Measurements from ENCODE around the gene UTF1. TPM values are rescaled to one million over a fixed set of nuclear protein-coding genes. Genes with fewer than 3 reads are reported as not detected.

The UTF1 gene
- total and polyA plus RNA-seq, 2 of the 8 experiments (the other 6 are each of a cell fraction or from before 2014, with no cell fraction given), result 0.47 to 21.8 TPM

DNA sequence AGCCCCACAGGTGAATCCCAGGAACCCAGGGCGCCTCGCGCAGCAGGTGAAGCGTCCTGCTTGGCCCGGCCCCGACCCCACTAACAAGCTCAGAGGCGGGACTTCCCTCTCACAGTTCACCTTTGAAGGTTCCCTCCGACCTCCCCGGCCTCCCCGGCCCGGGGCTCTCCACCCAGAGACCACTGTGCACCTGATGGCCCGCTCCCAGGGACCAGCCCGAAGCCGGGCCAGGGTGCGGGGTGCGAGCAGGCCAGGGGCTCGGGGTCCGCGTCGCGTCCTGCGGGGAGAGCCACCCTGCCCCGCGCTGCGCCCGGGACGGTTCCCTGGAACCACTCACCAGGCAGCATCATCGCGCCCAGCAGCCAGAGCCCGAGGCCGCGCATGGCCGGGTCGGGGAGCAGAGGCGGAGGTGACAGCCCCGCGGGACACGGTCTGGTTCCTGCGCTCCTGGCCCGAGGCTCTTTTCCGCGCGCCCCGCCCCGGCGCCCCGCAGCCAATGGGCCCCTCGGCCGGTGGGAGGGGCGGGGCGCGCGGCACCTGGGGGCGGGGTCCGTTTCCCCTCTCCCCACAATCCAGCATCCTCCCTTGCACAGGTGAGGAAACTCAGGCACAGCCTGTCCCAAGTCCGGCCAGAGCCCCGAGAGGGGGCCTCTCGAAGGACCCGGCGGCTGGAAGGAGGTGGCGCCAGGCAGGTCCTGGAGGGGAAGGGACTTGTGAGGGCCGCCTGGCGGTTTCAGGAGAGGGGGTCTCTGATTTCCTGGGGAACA is 46.6 kb downstream of the UTF1 start, which contains the start of gene ADAM8:
TSS of gene ADAM8 (minus strand) at position 434 of the 767 bp plus-strand sequence. CDS start at position 383, 51 bp downstream.
- Histone ChIP-seq H4K5ac (ENCODE audit: insufficient read length, low read depth, low read length) (no peak within 1 kb of the TSS), H3K9me3 (ENCODE audit: insufficient read depth in 2 of 2, low read depth in 1 of 2, low read length in 1 of 2) (no peaks in the 10 kb centered on the region), H3K27me3 (replicated peaks in 1 of 4; ENCODE audit: control insufficient read depth in 3 of 4, extremely low read depth in 1 of 4, insufficient read depth in 3 of 4, low read length in 3 of 4) (peaks cover 0 to 7% (median 4%) of the 10 kb centered on the region in 4 experiments; a peak in 6 of 7 replicates), H2BK20ac (ENCODE audit: low read length) (0 out of 2 replicates have a peak within 1 kb of the TSS, but pooled peaks have one; percentile 61), H3K9ac (replicated peaks in 1 of 4; ENCODE audit: extremely low read depth in 1 of 4, low read depth in 3 of 4, low read length in 3 of 4) (no peak within 1 kb of the TSS), H4K8ac (ENCODE audit: extremely low read depth, insufficient read depth, low read length) (peak within 1 kb of the TSS; percentile 51), H2BK12ac (ENCODE audit: low read depth, low read length) (no peak within 1 kb of the TSS), H3K4me3 (ENCODE audit: extremely low read depth in 1 of 4, insufficient read depth in 2 of 4, low read depth in 3 of 4, low read length in 4 of 4) (peak within 1 kb of the TSS; percentile 26 to 60 (median 46)), H2AFZ (ENCODE audit: low read length) (no peak within 1 kb of the TSS), H3K36me3 (ENCODE audit: control insufficient read depth in 2 of 4, insufficient read depth in 4 of 4, low read length in 3 of 4) (peaks cover 2 to 7% (median 3%) of the 10 kb centered on the region in 4 experiments; a peak in 4 of 8 replicates), H4K91ac (replicated peaks; ENCODE audit: insufficient read length, low read length) (no peak within 1 kb of the TSS), H3K27ac (ENCODE audit: low read depth, low read length) (no peak within 1 kb of the TSS), H3K23ac (ENCODE audit: insufficient read length) (no peak within 1 kb of the TSS), H2BK15ac (ENCODE audit: low read length) (peak within 1 kb of the TSS; percentile 81; the same call in 1 of the 2 replicates), H3K79me1 (ENCODE audit: low read depth, low read length) (no peaks in the 10 kb centered on the region), H3K4me1 (replicated peaks in 1 of 4; ENCODE audit: control insufficient read depth in 3 of 4, insufficient read depth in 4 of 4, low read length in 3 of 4) (peaks cover 0 to 13% (median 7%) of the 10 kb centered on the region in 4 experiments; a peak in 5 of 7 replicates), H2AK5ac (ENCODE audit: low read depth, low read length) (no peak within 1 kb of the TSS), H3K4me2 (ENCODE audit: insufficient read depth in 1 of 2, low read depth in 2 of 2, low read length in 2 of 2) (peak within 1 kb of the TSS; percentile 58 to 85), H4K20me1 (replicated peaks in 1 of 2; ENCODE audit: control insufficient read depth in 1 of 2, insufficient read depth in 2 of 2, low read length in 2 of 2) (peaks cover 0 to 5% of the 10 kb centered on the region in 2 experiments), H3K79me2 (ENCODE audit: control insufficient read depth in 1 of 2, insufficient read depth in 2 of 2, low read length in 2 of 2) (no peaks in the 10 kb centered on the region), H3K56ac (replicated peaks; ENCODE audit: insufficient read length, low read depth, low read length) (no peak within 1 kb of the TSS), H3K4ac (replicated peaks; ENCODE audit: insufficient read length, low read depth, low read length) (no peak within 1 kb of the TSS), H3K14ac (ENCODE audit: insufficient read length) (no peak within 1 kb of the TSS), H2BK120ac (replicated peaks; ENCODE audit: low read depth, low read length) (no peak within 1 kb of the TSS), H3K23me2 (ENCODE audit: low read depth, low read length) (peaks cover 5% of the 10 kb centered on the region; the same call in 1 of the 2 replicates), H2BK5ac (ENCODE audit: low read depth, low read length) (peak within 1 kb of the TSS; percentile 24; the same call in 1 of the 2 replicates), H3K18ac (ENCODE audit: extremely low read depth, low read length) (no peak within 1 kb of the TSS)
- FAIRE-seq (no peak), DNase-seq (ENCODE audit: low read depth in 1 of 2, low spot score in 2 of 2) (peak; percentile 25 to 92)
- CTCF ChIA-PET (ENCODE audit: partially characterized antibody), result interaction anchor here (1.0 to 2.1 kb wide), 7 partner anchors 8 to 52 kb away, joined by 3 to 10 read pairs (median 4); no protein-coding TSS in a partner anchor
- POLR2A ChIA-PET (ENCODE audit: partially characterized antibody), result interaction anchor here (0.7 to 2.4 kb wide), 9 partner anchors 9 to 71 kb away, joined by 3 to 11 read pairs (median 4); partner anchors contain the start of gene PRAP1
- 22% methylated on average over 30 of the region's 63 CpGs; no CpG with 5 or more reads in 1 of the 2 experiments for WGBS, 2 experiments (ENCODE audit: extremely low coverage in 1 of 2, insufficient coverage in 1 of 2, insufficient read length in 1 of 2, insufficient replicate concordance in 2 of 2, low coverage in 1 of 2, low lambda C conversion rate in 2 of 2, missing lambda C conversion rate in 1 of 2)
- TF ChIP-seq TAF1 (IDR thresholded peaks at IDR 0.05; ENCODE audit: low read depth, low read length) (no peak), KDM1A (IDR thresholded peaks at IDR 0.05; ENCODE audit: borderline replicate concordance, low read length) (no peak), ASH2L (IDR thresholded peaks at IDR 0.05; ENCODE audit: low read length) (no peak), ZNF274 (IDR thresholded peaks at IDR 0.05; ENCODE audit: borderline replicate concordance, extremely low read depth, low read length) (no peak), PHF8 (conservative IDR thresholded peaks at IDR 0.05; ENCODE audit: low read depth, low read length) (no peak), NANOG (IDR thresholded peaks at IDR 0.05; ENCODE audit: insufficient read depth, low read depth, low read length, poor library complexity, severe bottlenecking) (no peak), POLR2AphosphoS5 (IDR thresholded peaks at IDR 0.05; ENCODE audit: low read depth, low read length) (no peak)
- TF ChIP-seq, protein P1, sequence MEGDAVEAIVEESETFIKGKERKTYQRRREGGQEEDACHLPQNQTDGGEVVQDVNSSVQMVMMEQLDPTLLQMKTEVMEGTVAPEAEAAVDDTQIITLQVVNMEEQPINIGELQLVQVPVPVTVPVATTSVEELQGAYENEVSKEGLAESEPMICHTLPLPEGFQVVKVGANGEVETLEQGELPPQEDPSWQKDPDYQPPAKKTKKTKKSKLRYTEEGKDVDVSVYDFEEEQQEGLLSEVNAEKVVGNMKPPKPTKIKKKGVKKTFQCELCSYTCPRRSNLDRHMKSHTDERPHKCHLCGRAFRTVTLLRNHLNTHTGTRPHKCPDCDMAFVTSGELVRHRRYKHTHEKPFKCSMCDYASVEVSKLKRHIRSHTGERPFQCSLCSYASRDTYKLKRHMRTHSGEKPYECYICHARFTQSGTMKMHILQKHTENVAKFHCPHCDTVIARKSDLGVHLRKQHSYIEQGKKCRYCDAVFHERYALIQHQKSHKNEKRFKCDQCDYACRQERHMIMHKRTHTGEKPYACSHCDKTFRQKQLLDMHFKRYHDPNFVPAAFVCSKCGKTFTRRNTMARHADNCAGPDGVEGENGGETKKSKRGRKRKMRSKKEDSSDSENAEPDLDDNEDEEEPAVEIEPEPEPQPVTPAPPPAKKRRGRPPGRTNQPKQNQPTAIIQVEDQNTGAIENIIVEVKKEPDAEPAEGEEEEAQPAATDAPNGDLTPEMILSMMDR (IDR thresholded peaks at IDR 0.05; ENCODE audit: control extremely low read depth in 1 of 3, insufficient read depth in 1 of 3, low read depth in 1 of 3, low read length in 3 of 3), result peak in 1 of 3 experiments; percentile 1; a peak in 1 of 4 replicates
